ENCODE measurements around the gene PKLR.

- TF ChIP-seq, protein P1, sequence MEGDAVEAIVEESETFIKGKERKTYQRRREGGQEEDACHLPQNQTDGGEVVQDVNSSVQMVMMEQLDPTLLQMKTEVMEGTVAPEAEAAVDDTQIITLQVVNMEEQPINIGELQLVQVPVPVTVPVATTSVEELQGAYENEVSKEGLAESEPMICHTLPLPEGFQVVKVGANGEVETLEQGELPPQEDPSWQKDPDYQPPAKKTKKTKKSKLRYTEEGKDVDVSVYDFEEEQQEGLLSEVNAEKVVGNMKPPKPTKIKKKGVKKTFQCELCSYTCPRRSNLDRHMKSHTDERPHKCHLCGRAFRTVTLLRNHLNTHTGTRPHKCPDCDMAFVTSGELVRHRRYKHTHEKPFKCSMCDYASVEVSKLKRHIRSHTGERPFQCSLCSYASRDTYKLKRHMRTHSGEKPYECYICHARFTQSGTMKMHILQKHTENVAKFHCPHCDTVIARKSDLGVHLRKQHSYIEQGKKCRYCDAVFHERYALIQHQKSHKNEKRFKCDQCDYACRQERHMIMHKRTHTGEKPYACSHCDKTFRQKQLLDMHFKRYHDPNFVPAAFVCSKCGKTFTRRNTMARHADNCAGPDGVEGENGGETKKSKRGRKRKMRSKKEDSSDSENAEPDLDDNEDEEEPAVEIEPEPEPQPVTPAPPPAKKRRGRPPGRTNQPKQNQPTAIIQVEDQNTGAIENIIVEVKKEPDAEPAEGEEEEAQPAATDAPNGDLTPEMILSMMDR (IDR thresholded peaks at IDR 0.05; ENCODE audit: low read depth, low read length, missing input control): no peak
- no peak for TF ChIP-seq RAD21 (IDR thresholded peaks at IDR 0.05)
- TF ChIP-seq SP1 (IDR thresholded peaks at IDR 0.05): no peak
- TF ChIP-seq, protein P2, sequence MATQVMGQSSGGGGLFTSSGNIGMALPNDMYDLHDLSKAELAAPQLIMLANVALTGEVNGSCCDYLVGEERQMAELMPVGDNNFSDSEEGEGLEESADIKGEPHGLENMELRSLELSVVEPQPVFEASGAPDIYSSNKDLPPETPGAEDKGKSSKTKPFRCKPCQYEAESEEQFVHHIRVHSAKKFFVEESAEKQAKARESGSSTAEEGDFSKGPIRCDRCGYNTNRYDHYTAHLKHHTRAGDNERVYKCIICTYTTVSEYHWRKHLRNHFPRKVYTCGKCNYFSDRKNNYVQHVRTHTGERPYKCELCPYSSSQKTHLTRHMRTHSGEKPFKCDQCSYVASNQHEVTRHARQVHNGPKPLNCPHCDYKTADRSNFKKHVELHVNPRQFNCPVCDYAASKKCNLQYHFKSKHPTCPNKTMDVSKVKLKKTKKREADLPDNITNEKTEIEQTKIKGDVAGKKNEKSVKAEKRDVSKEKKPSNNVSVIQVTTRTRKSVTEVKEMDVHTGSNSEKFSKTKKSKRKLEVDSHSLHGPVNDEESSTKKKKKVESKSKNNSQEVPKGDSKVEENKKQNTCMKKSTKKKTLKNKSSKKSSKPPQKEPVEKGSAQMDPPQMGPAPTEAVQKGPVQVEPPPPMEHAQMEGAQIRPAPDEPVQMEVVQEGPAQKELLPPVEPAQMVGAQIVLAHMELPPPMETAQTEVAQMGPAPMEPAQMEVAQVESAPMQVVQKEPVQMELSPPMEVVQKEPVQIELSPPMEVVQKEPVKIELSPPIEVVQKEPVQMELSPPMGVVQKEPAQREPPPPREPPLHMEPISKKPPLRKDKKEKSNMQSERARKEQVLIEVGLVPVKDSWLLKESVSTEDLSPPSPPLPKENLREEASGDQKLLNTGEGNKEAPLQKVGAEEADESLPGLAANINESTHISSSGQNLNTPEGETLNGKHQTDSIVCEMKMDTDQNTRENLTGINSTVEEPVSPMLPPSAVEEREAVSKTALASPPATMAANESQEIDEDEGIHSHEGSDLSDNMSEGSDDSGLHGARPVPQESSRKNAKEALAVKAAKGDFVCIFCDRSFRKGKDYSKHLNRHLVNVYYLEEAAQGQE (IDR thresholded peaks at IDR 0.05): no peak
- no peak for TF ChIP-seq FOXA1 (IDR thresholded peaks at IDR 0.05)
- no peak for TF ChIP-seq ATF3 (IDR thresholded peaks at IDR 0.05)
- no peak for TF ChIP-seq TAF1 (conservative IDR thresholded peaks at IDR 0.05)
- TF ChIP-seq, protein P3, sequence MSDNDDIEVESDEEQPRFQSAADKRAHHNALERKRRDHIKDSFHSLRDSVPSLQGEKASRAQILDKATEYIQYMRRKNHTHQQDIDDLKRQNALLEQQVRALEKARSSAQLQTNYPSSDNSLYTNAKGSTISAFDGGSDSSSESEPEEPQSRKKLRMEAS (IDR thresholded peaks at IDR 0.05): no peak
- no peak for TF ChIP-seq JUND (IDR thresholded peaks at IDR 0.05)
- no peak for TF ChIP-seq ZBTB33 (IDR thresholded peaks at IDR 0.05)
- no peak for TF ChIP-seq RXRA (IDR thresholded peaks at IDR 0.05)
- no peak for TF ChIP-seq HNF4A (conservative IDR thresholded peaks at IDR 0.05)
- TF ChIP-seq HNF4G (IDR thresholded peaks at IDR 0.05): no peak
Observed at GRCh38 chr1:155296661-155297060, 4.6 kb downstream of the PKLR start.
